GM12878 (cell line): ENCODE measurements around the gene ZCCHC9. TPM values are rescaled to one million over a fixed set of nuclear protein-coding genes. Genes with fewer than 3 reads are reported as not detected.

ENCODE experiments used
- ATAC-seq: fragments of 200-7000 bp; cut with Tn5 transposase; 3 replicates; pipeline ENCODE4 v1.9.1; 2020; ENCODE audit warnings: mild to moderate bottlenecking, moderate library complexity
- BruUV-seq: library from RNA; stranded (reverse); fragments of 400-500 nt; replicated peaks from 2 replicates; lab custom pipeline; 2021; lab: Mats Ljungman, UMichigan
- CTCF ChIA-PET: fragments of 300-600 bp; sonication (Branson Sonifier 250); formaldehyde crosslinking; extraction: SDS; loops from one replicate; lab custom pipeline; 2021; ENCODE audit warnings: inconsistent platforms; lab: Yijun Ruan, JAX
- POLR2A ChIA-PET: fragments of 350-600 bp; formaldehyde crosslinking; extraction: SDS; loops from one replicate; lab custom pipeline; 2021; ENCODE audit warnings: inconsistent platforms; lab: Charles Lee
- RAD21 ChIA-PET: fragments of 300-600 bp; sonication (Branson Sonifier 250); formaldehyde crosslinking; loops from one replicate; lab custom pipeline; 2023; ENCODE audit warnings: antibody characterized with exemption; ENCODE audit not compliant: unreplicated experiment; lab: Charles Lee
- SMC1A ChIA-PET: fragments of 300-600 bp; sonication (Branson Sonifier 250); formaldehyde crosslinking; loops from one replicate; lab custom pipeline; 2023; ENCODE audit not compliant: unreplicated experiment, uncharacterized antibody; lab: Charles Lee
- DNase-seq: peaks from one replicate; pipeline ENCODE4 v3.0.0-alpha.2; 2011; ENCODE audit warnings: low read depth, low spot score
- FAIRE-seq: peaks from 3 replicates; lab custom pipeline; 2011; peaks lifted over from hg19 to GRCh38; lab: Jason Lieb, UNC
- H2AFZ ChIP-seq: 2 replicates; pipeline ENCODE4 v1.6.0; 2011; ENCODE audit warnings: low read depth, low read length, control low read depth; ENCODE audit not compliant: control insufficient read depth
- H3K27ac ChIP-seq: 2 replicates; pipeline ENCODE4 v1.5.1; 2011; ENCODE audit warnings: control low read depth; ENCODE audit not compliant: control insufficient read depth, insufficient read depth
- H3K27me3 ChIP-seq, 2 experiments: replicated peaks in 1 of 2; 2 replicates each; pipeline versions ENCODE4 v1.6.0 to v1.6.1; 2011; ENCODE audit warnings: low read length in 1 of 2; ENCODE audit not compliant: control insufficient read depth in 2 of 2, insufficient read depth in 2 of 2
- H3K36me3 ChIP-seq, 2 experiments: 2 replicates each; pipeline ENCODE4 v1.5.1; 2011; ENCODE audit warnings: low read length in 1 of 2; ENCODE audit not compliant: control insufficient read depth in 2 of 2, insufficient read depth in 2 of 2
- H3K4me1 ChIP-seq: 2 replicates; pipeline ENCODE4 v1.6.1; 2011; ENCODE audit warnings: mild to moderate bottlenecking, low read length, moderate library complexity, mixed read lengths; ENCODE audit not compliant: control insufficient read depth, insufficient read depth
- H3K4me2 ChIP-seq: 2 replicates; pipeline ENCODE4 v1.6.0; 2011; ENCODE audit warnings: control low read depth; ENCODE audit not compliant: control insufficient read depth, insufficient read depth
- H3K4me3 ChIP-seq: fragments of 200-600 bp; sonication (generic); 2 replicates; pipeline ENCODE4 v1.5.1; 2016
- H3K79me2 ChIP-seq: 2 replicates; pipeline ENCODE4 v1.6.0; 2011; ENCODE audit warnings: low read length; ENCODE audit not compliant: control insufficient read depth, insufficient read depth
- H3K9ac ChIP-seq: 2 replicates; pipeline ENCODE4 v1.8.0; 2011; ENCODE audit warnings: low read length, control low read depth, mixed read lengths; ENCODE audit not compliant: control insufficient read depth, insufficient read depth
- H3K9me3 ChIP-seq: replicated peaks from 3 replicates; pipeline ENCODE4 v1.5.1; 2011; ENCODE audit warnings: mild to moderate bottlenecking, low read length; ENCODE audit not compliant: control insufficient read depth, insufficient read depth
- H4K20me1 ChIP-seq: 2 replicates; pipeline ENCODE4 v1.6.0; 2011; ENCODE audit not compliant: control insufficient read depth, insufficient read depth
- BCL11A ChIP-seq: IDR thresholded peaks from 2 replicates; pipeline ENCODE4 v1.6.1; 2011; ENCODE audit warnings: low read depth, low read length
- BHLHE40 ChIP-seq, 2 experiments: fragments of 450-650 bp in 1 of 2; IDR thresholded peaks; 2 replicates each; pipeline ENCODE4 v1.6.1; 2011 to 2017; ENCODE audit warnings: low read depth in 2 of 2, borderline replicate concordance in 1 of 2, improper control_type of control experiment in 1 of 2, low read length in 1 of 2, mild to moderate bottlenecking in 1 of 2
- ESRRA ChIP-seq: IDR thresholded peaks from 2 replicates; pipeline ENCODE4 v1.6.1; 2012; ENCODE audit warnings: mild to moderate bottlenecking, low read length, improper control_type of control experiment
- GATAD2B ChIP-seq: fragments of 450-650 bp; conservative IDR thresholded peaks from 2 replicates; pipeline ENCODE4 v1.6.1; 2017; ENCODE audit warnings: low read depth, mild to moderate bottlenecking, moderate library complexity
- NFYB ChIP-seq: IDR thresholded peaks from 2 replicates; pipeline ENCODE4 v1.6.1; 2011; ENCODE audit warnings: low read depth, mild to moderate bottlenecking, low read length, improper control_type of control experiment, moderate library complexity; ENCODE audit not compliant: insufficient read depth
- WGBS: methylation state at CpG from one replicate; pipeline ENCODE4 v1.1.6; 2016; ENCODE audit warnings: low lambda C conversion rate; ENCODE audit not compliant: insufficient replicate concordance, insufficient coverage; ENCODE audit errors: missing lambda C conversion rate; 5-methylcytosine and 5-hydroxymethylcytosine counted together
- in situ Hi-C: fragments of 300-500 bp; cut with MboI; formaldehyde crosslinking; loops from 9 replicates; pipeline ENCODE4 v1.14.3; 2018; ENCODE audit warnings: mixed read lengths
- intact Hi-C: fragments of 100-400 bp; cut with micrococcal nuclease; formaldehyde crosslinking; loops from one replicate; pipeline ENCODE4 v1.14.2; 2022; ENCODE audit not compliant: unreplicated experiment
- polyA plus RNA-seq, 11 experiments: library from polyadenylated mRNA; depleted of rRNA in 4 of 11; unstranded in 6 of 11; stranded (reverse) in 5 of 11; fragments of >200 nt; fragmentation: Nextera tagmentation in 4 of 11; fragmentation: Illumina TruSeq in 1 of 11; extraction: Ambion mirVana in 4 of 11; extraction: Trizol in 1 of 11; gene quantifications; 1 replicate in 1 of 11; 2 replicates in 10 of 11; pipeline versions ENCODE4 v1.2.1 to v1.2.3, GENCODE V29; 2011 to 2016; ENCODE audit warnings: inconsistent platforms in 2 of 11, missing spikeins in 2 of 11, low read depth in 1 of 11
- total RNA-seq, 4 experiments: library from RNA; depleted of rRNA in 3 of 4; stranded (reverse); fragments of >200 nt in 3 of 4; fragmentation: Illumina TruSeq in 1 of 4; extraction: Trizol in 1 of 4; gene quantifications; 2 replicates each; pipeline versions ENCODE4 v1.2.1 to v1.2.3, GENCODE V29; 2013 to 2021
- TF ChIP-seq, protein P1 (sequence below): IDR thresholded peaks from 2 replicates; pipeline ENCODE4 v1.6.1; 2011; ENCODE audit warnings: low read depth, low read length, improper control_type of control experiment, borderline replicate concordance
- TF ChIP-seq, protein P2 (sequence below): fragments of 450-650 bp; IDR thresholded peaks from 2 replicates; pipeline ENCODE4 v1.6.1; 2017; ENCODE audit warnings: borderline replicate concordance
- TF ChIP-seq, protein P3 (sequence below): fragments of 450-650 bp; IDR thresholded peaks from 2 replicates; pipeline ENCODE4 v1.6.1; 2014; ENCODE audit warnings: mild to moderate bottlenecking

The ZCCHC9 gene
- total and polyA plus RNA-seq, 10 of the 15 experiments (the other 5 are each of a cell fraction or from before 2014, with no cell fraction given) = 22.0 to 57.7 (median 34.5) TPM

DNA sequence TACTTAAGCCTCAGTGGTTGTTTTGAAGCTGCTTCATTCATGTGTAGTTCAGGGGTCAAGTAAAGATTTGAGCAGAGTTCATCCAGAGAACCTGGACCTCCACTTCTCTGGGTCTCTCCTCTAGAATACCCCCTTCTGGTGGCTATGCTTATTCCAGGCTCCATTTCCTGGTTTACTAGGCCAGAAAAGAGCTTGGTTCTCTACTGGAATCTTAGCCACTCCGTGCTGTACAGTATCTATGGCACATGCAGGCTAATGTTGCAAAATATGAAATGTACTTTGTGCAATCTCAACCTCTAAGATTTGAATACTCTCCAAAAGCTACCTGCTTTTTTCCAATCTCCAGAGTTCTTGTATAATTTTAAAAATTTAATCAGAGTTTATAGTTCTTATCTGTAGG, 17.4 kb upstream of the ZCCHC9 start:
- Histone ChIP-seq H4K20me1 (no peaks in the 10 kb centered on the region), H2AFZ (no peak overlapping the region), H3K4me3 (no peak overlapping the region), H3K9me3 (no peaks in the 10 kb centered on the region; the same call in 2 of the 3 replicates), H3K27ac (no peak overlapping the region), H3K79me2 (no peaks in the 10 kb centered on the region), H3K27me3 (no peaks in the 10 kb centered on the region), H3K4me1 (peaks cover 12% of the 10 kb centered on the region), H3K4me2 (no peak overlapping the region), H3K36me3 (no peaks in the 10 kb centered on the region), H3K9ac (no peak overlapping the region)
- ChIA-PET CTCF (interaction anchor here (0.9 to 1.1 kb wide), 2 partner anchors 81 to 501 kb away, joined by 3 read pairs; no protein-coding TSS in a partner anchor), RAD21 (interaction anchor here (0.9 kb wide), 1 partner anchor 13 kb away, joined by 3 read pairs; no protein-coding TSS in a partner anchor), POLR2A (no interaction called here), SMC1A (interaction anchor here (0.5 to 4.7 kb wide), 2 partner anchors 14 to 116 kb away, joined by 3 to 22 read pairs; no protein-coding TSS in a partner anchor)
- TF ChIP-seq BCL11A = no peak
- no peak for TF ChIP-seq ESRRA
- no peak for TF ChIP-seq BHLHE40 (IDR thresholded peaks at IDR 0.05; ENCODE audit: borderline replicate concordance in 1 of 2, low read depth in 2 of 2, low read length in 1 of 2)
- TF ChIP-seq, protein P1, sequence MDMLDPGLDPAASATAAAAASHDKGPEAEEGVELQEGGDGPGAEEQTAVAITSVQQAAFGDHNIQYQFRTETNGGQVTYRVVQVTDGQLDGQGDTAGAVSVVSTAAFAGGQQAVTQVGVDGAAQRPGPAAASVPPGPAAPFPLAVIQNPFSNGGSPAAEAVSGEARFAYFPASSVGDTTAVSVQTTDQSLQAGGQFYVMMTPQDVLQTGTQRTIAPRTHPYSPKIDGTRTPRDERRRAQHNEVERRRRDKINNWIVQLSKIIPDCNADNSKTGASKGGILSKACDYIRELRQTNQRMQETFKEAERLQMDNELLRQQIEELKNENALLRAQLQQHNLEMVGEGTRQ = no peak
- no peak for TF ChIP-seq NFYB
- TF ChIP-seq, protein P2, sequence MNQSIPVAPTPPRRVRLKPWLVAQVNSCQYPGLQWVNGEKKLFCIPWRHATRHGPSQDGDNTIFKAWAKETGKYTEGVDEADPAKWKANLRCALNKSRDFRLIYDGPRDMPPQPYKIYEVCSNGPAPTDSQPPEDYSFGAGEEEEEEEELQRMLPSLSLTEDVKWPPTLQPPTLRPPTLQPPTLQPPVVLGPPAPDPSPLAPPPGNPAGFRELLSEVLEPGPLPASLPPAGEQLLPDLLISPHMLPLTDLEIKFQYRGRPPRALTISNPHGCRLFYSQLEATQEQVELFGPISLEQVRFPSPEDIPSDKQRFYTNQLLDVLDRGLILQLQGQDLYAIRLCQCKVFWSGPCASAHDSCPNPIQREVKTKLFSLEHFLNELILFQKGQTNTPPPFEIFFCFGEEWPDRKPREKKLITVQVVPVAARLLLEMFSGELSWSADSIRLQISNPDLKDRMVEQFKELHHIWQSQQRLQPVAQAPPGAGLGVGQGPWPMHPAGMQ = no peak
- TF ChIP-seq, protein P3, sequence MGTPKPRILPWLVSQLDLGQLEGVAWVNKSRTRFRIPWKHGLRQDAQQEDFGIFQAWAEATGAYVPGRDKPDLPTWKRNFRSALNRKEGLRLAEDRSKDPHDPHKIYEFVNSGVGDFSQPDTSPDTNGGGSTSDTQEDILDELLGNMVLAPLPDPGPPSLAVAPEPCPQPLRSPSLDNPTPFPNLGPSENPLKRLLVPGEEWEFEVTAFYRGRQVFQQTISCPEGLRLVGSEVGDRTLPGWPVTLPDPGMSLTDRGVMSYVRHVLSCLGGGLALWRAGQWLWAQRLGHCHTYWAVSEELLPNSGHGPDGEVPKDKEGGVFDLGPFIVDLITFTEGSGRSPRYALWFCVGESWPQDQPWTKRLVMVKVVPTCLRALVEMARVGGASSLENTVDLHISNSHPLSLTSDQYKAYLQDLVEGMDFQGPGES = no peak
- no peak for TF ChIP-seq GATAD2B
- BruUV-seq = no TSS peak
- DNase-seq = no peak
- in situ Hi-C loops = no loop called here
- WGBS = 96% methylated on average over 1 of the region's 1 CpG
- intact Hi-C loops = no loop called here
- no peak for FAIRE-seq
- no peak for ATAC-seq
